ENCODE data around the gene MICAL1.

The MICAL1 gene

GRCh38 chr6:109396046-109396718 lies 59.4 kb downstream of the MICAL1 start:
- Histone ChIP-seq H3K9me3 (ENCODE audit: insufficient read depth, low read depth, low read length) (no peaks in the 10 kb centered on the region), H3K4me3 (ENCODE audit: low read depth, low read length) (no peak overlapping the region), H3K9ac (ENCODE audit: low read length) (no peak overlapping the region), H2BK5ac (ENCODE audit: low read depth, low read length, poor library complexity) (no peak overlapping the region), H3K4ac (ENCODE audit: low read depth, low read length) (no peak overlapping the region), H3K18ac (ENCODE audit: low read length) (no peak overlapping the region), H3K27ac (ENCODE audit: low read depth, low read length) (no peak overlapping the region), H3K4me1 (ENCODE audit: control insufficient read depth in 1 of 2, insufficient read depth in 2 of 2, low read length in 2 of 2) (no peaks in the 10 kb centered on the region), H2BK12ac (ENCODE audit: low read length) (no peak overlapping the region), H4K8ac (ENCODE audit: low read depth, low read length) (no peak overlapping the region), H2BK120ac (ENCODE audit: insufficient read depth, low read length, poor library complexity) (no peak overlapping the region), H3K36me3 (ENCODE audit: control insufficient read depth in 1 of 2, insufficient read depth in 2 of 2, low read length in 2 of 2) (no peaks in the 10 kb centered on the region), H3K27me3 (ENCODE audit: insufficient read depth, low read length) (no peaks in the 10 kb centered on the region), H2AFZ (ENCODE audit: insufficient read depth, low read length, poor library complexity) (no peak overlapping the region), H3K79me2 (ENCODE audit: control insufficient read depth, insufficient read depth, low read length, poor library complexity) (no peaks in the 10 kb centered on the region), H3K79me1 (ENCODE audit: low read length) (no peaks in the 10 kb centered on the region), H3K14ac (ENCODE audit: low read length) (no peak overlapping the region), H4K12ac (ENCODE audit: low read depth, low read length) (no peak overlapping the region), H4K91ac (ENCODE audit: low read depth, low read length) (no peak overlapping the region), H3K23ac (ENCODE audit: low read length) (no peak overlapping the region), H3K4me2 (ENCODE audit: low read length) (no peak overlapping the region), H2AK5ac (ENCODE audit: low read length) (no peak overlapping the region)
- WGBS (ENCODE audit: extremely low coverage, insufficient coverage, insufficient read length) = no CpG with 5 or more reads among the region's 12 CpGs
- no peak for DNase-seq

All from trophoblast cell (in vitro differentiated cells and primary cell).